NCI-H1417 treated with DMSO at 0.1 percent for 48 hours (cell line): ENCODE measurements around the gene C11orf68.

Experiments used
- DNase-seq: peaks from one replicate; lab custom pipeline; 2025; lab: John Stamatoyannopoulos, UW

Gene C11orf68

DNA sequence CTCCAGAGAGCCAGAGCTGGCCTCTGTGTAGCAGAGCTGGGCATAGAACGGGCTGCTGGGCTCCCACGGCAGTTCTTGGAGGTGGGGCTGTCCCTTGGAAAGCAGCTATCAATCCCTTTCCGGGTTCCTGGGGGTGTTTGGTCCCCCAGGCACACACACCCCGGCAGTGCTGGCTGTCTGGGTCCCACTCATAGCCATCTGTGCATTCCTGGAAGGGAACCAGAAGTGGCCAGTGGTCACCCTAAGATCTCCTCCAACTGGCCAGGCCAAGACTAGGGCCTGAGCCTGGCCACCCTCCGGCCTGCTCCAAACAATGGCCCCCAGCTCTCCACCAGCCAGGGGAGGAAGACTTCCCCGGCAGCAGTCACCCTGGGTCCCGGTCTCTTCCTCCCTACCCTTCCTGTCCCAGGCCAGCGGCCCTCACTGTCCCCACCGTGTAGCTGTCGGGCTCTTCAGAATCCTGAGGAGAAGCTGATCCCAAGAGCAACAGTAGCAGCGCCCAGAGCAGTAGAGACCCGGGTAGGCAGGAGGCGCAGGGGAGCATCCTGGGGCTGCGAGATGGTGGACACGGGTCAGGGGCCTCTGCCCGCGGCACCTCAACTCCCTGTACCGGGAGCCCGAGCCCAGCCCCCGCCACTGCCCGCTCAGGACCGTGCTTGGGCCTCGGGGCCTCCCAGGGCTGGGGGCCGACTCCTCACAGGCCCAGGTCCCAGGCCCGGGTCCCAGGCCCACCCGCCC, 46.9 kb downstream of the C11orf68 start:
- no peak for DNase-seq

DNA sequence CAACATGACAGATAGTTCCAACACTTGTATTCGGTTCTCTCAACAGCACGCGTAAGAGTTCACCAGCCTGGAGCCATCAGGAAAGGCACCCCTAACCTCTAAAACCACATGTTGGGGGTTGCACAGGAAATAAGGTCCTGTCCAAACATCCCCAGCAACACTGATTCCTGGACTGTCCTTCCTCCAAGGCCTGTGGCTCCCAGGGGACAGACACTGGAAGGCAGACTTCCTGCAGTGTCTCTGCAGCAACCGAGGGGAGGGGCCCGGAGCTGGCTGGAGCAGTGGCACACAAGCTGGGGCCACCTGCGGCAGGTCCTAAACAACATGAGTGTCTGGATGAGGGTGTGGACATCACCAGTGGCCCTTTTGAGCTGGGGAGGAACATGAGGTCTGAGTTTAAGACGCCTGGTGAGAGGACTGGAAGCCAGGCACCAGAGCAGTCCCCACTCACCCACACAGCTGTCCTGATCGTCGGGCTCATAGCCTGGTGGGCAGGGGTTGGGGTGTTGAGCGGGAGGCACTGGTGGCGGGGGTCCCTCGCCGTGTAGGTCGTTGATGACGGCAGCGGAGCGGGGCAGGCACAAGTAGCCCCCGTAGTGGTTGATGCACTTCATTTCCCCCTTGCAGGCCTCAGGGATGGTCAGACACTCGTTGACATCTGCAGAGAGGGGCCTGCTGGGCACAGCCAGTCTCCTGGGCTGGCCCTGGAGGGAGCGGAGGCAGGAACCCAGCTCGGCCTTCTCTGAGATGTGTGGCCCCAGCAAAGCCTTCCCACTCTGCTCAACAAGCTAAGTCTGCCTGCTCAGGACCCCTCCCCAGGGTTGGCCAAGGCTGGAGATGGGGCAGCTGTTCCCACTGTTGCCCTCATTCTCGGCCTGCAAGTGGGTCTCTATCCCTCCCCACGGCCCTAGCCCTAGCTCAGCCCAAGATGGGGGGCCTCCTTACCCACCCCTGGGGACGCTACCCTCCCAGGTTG, 47.9 kb downstream of the C11orf68 start:
- DNase-seq = no peak

DNA sequence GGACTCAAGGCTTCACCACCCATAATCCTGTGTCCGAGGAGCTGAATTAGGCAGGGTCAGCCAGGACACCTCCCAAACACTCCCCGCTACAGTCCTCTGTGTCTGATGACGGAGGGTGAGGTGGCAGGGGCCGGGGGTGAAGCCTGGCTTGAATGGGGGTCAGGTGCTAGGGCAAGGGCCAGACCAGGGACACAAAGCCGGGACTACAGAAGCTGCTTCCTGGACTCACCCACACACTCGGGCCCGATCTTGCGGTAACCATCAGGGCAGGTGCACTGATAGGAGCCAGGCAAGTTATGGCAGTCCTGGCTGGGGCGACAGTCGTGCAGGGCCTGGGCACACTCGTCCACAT, 48.6 kb downstream of the C11orf68 start:
- DNase-seq = no peak

DNA sequence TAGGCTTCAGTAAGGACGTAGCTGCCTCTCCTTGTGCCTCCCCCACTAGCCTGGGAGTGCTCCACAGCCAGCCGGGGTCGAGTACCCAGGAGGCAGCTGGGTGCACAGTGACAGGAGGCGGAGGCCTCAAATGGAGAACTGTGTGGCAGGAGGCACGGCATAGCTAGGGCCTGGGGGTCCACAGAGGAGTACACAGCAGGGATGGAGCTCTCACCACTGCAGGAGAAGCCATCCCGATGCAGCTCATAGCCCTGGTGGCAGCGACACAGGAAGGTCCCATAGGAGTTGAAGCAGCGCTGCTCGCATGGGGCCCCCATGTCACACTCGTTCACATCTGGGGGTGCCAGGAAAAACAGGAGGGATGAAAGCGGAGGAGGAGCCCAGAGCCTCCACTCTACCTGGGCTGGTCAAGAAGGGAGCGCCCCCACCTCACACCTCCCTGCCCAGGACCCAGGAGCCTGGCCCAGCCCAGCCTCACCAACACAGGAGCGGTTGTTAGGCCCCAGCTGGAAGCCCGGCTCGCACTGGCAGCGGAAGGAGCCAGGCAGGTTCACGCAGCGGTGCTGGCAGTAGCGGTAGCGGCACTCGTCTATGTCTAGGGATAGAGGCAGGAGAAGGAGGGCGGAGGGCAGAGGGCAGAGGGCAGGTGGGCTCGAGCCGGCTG, 49.1 kb downstream of the C11orf68 start:
- DNase-seq = no peak

DNA sequence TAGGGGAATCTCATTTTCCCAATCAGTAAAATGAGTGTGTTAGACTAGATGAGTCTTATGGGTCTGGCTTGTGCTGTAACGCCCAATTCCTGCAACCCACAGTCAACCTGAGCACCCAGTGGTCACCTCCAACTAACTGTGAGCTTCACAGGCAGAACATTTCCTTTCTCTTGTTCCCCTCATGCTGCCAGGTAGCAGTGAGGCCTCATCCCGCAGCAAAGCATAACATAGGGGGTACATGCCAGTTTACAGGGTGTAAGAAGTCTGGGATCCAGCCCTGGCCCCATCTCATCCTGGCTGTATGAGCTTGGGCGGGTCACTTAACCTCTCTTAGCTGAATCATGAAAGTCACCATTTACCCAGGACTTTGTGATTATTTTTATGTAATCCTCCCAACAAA, 50.0 kb downstream of the C11orf68 start:
- DNase-seq = no peak

DNA sequence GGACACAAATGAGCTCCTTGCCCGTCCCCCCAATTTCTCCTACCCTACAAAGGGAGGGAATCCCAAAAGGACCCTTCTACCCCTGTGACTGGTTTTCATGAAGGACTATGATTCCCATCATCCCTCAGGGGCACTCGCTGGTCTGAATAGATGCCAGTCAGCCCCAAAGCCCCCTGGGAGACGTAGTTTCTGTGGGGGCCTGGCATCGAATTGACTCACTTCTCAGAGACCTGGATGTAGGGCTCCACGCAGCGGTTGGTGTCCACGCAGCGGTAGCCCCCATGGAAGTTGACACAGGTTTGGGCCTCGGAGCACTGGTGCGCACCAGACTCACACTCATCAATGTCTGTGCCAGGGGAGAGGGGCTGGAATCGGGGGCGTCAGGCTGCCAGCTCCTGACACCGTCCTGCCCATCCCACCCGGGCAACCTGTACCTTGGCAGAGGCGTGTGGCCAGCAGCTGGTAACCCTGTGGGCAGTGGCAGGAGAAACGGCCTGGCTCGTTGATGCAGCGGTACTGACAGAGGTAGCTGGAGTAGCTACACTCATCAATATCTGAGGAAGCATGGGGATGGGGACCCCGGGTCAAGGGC, 50.7 kb downstream of the C11orf68 start:
- no peak for DNase-seq

DNA sequence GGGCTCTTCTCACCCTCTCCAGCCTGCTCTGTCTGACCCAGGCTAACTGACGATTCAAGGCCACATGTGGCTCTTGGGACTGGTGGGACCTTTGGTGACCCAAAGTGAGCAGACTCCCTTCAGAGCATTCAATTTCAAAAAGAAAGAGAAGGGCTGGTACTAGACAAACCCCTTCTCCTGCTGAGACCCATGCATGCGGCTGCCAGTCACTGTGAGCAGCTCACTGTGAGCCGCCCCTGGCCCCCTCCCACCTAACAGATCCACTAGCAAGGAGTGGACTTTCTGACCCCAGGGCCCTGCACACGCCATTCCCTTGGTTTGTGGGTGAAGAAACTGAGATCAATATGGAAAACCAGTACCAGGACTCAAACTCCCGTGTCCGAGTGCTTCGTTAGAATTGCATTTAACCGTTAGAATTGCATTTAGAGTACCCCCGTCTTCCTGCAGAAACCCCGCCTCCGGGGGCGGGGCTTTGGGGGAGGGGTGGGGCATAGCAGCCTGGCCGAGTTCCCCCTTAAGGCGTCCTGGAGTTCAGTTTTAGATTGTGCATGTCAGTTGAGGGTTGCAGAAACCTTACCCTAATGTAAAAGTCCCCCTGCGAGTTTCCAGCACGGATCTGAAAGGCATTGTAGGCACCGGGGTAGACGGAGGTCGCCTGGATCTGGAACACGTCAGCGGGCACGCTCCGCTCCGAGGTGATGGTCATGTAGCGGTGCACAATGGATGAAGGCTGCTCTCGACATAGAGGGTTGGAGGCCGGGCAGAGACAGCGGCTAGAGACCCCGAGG, 51.4 kb downstream of the C11orf68 start:
- no peak for DNase-seq
